IPS-11a (cell line): ENCODE results near the gene AUTS2.

Source experiments
- H3K4me3 ChIP-seq: one replicate; pipeline ENCODE4 v1.5.1; 2013; ENCODE audit warnings: low read depth, low read length, control low read depth

The AUTS2 gene

DNA sequence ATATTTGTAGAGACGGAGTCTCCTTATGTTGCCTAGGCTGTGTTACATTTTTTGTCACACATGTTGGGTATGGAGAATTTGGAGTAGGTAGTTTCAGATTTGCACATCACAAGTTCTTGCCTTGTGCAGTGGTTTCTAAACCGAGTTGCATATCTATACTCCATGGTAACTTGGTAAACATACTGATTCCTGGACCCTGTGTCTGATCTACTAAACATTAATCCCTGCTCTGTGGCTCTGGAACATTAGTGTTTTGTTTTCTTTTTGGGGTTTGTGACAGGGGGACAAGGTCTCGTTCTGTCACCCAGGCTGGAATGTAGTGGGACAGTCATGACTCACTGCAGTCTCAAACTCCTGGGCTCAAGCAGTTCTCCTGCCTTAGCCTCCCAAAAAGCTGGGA, 24.7 kb downstream of the AUTS2 start:
- H3K4me3 ChIP-seq: no peak overlapping the region

DNA sequence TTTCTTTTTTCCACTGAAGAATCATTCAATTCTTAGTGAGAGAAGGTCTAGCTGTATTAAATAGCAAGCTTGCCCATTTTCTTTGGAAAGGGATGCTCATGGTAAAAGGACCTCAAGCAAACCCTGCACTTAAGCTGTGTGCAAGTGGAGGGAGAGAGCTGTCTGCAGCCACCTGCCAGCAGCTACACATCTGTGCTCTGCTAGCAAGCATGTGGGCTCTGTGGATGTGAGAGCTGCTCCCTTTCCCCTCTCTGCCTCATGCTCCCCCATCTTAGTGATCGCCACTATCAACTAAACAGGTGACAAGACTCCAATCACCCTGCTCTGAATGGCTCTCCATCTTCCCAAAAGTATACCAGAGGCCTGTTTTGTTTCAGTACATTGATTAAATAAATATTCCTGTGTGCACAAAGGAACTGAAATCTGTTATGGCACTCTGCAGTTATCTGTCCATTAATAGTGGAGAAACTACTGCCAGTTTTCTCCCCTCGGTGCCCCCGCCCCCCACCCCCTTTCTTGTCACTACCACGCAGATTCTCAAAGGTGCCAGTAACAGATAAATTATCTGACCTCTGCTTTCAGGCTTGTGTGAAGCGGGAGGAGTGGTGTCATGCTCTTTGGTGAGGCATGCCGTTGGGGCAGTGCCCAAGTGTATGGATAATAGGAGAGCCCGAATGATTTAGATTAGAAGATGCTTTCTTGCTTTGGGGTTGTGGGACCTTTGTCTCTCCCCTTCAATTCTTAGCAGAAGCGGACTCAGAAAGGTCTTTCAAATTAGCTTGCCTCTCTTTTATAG, 26.4 kb downstream of the AUTS2 start:
- H3K4me3 ChIP-seq: no peak overlapping the region

DNA sequence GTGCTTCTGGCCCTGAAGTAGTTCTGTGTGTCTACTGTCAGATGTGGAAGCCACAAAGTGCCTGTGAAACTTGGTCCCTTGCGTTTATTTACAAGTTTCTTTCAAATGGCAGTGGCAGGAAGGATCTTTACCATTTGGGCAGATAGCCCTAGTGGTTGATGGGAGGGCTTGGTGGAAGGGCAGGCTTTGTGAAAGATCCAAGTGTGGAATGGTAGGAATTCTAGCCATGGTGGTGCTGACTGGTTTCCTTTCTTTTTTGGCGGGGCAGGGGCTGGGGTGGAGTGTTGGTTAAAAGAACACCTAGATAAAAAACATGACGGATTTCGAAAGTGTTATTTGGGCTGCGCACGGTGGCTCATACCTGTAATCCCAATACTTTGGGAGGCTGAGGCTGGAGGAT, 27.0 kb downstream of the AUTS2 start:
- no peak overlapping the region for H3K4me3 ChIP-seq

DNA sequence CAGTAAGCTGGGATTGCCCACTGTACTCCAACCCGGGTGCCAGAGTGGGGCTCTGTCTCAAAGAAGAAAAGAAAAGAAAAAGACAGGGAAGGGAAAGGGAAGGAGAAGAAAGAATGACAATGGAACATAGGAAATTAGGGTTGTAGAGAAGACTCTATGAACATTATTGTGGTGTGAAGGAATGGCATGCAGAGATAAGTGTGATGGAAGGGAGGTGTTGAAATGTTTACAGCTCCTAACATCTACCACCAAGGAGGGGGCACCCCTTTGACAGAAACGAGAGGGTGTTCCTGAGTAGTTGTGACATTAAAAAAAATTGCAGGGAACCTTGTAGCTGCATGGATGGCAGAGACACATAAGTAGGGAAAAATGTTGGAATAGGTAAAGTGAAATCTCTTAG, 27.5 kb downstream of the AUTS2 start:
- H3K4me3 ChIP-seq: no peak overlapping the region

DNA sequence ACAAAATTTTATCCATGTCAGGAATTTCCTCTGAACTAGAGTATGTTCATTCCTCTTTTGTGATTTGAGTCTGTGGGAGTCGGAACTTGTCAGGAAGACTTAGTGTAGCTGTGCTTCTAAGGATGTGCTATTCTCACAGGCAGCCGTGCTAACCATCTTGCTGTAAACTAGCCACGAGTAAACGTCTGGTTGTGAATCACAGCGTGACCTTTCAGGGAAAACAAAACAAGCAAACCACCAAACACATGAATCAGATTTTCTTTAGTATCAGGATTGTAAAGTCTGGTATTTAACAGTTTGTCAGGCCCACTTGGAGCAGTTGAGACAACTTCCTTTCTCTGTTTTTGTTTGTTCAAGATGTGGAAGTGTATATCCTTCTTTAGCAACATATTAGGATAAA, 32.0 kb downstream of the AUTS2 start:
- H3K4me3 ChIP-seq: no peak overlapping the region

DNA sequence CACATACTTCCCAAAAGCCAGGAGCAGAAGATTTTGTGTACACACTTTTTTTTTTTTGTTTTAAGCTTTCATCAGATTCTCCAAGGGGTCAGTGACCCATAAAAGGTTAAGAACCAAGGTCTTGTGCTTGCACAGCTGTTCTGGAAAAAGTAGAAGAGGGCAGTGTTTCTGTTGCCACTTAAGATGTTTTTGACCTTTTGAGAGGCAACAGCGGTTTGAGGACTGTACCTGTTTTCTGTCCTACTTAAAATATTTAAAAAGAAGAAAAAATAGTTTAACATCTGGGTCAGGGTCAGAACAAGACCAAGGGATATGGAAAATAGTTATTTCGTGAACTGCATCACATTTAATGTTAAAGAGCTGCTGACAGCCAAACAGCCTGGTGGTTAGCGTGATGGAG, 32.9 kb downstream of the AUTS2 start:
- no peak overlapping the region for H3K4me3 ChIP-seq

DNA sequence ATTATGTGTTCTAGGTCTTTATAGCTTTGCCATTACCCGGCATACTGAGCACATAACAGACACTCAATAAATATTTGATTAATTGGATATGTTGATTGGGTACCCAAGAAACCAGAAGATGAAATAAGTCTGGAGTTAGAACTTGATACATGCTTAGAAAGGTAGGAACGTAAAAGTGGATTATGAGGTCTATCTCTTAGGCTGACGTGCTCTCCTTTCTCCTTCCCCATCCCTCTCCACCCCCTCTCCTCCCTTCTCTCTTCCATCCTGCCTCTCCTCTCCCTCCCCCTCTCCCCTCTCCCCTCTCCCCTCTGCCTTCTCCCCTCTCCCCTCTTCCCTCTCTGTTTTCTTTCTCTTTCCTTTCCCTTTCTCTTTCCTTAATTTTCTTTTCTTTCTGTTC, 34.0 kb downstream of the AUTS2 start:
- H3K4me3 ChIP-seq: no peak overlapping the region

DNA sequence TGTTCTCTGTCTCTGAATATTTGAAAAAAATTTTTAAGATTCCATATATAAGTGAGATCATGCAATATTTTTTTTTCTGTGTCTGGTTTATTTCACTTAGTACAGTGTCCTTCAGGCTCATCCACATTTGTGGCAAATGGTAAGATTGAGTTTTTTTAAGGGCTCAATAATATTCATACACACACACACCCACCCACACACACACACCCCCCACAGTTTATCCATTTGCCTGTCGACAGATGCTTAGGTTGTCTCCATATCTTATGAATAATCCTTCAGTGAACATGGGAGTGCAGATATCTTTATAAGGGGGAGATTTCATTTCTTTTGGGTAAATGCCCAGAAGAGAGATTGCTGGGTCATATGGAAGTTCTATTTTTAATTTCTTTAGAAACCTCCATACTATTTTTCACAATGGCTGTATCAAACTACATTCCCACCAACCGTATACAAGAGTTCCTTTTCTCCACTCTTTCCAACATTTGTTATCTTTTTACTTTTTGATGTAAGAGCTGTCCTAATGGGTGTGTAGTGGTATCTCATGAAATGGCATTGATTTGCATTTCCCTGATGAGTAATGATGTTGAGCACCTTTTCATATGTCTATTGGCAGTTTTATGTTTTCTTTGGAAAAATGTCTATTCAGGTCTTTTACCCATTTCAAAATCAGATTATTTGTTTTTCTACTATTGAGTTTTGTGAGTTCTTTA, 35.0 kb downstream of the AUTS2 start:
- H3K4me3 ChIP-seq: no peak overlapping the region

DNA sequence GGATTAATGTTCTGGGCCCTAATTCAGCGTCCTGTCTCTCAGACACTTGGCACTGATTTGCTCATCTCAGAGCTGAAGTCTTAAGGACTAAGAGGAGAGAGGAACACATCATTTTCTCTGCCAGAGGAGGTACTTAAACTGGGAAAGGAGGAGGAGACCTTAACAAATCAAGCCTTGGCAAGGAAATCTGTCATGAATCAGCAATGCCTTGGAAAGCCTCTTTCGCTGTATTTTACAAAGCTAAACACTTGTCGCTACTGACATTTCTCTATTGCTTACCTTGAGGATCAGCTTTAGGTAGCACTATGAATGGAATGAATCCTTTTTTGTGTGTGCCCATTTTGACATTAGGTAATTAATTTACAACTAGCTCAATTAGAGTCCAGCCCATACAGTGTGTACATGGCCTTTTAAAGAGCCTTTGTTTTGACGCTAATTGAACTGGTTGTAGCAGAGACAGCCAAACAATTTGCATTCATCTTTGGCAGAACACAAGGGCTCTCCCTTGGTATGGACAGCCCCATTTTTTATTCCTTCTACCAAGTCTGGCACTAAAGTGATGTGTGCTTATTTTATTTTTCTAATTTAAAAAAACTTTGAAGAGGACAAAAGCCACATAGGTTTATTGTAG, 37.4 kb downstream of the AUTS2 start:
- H3K4me3 ChIP-seq: no peak overlapping the region

DNA sequence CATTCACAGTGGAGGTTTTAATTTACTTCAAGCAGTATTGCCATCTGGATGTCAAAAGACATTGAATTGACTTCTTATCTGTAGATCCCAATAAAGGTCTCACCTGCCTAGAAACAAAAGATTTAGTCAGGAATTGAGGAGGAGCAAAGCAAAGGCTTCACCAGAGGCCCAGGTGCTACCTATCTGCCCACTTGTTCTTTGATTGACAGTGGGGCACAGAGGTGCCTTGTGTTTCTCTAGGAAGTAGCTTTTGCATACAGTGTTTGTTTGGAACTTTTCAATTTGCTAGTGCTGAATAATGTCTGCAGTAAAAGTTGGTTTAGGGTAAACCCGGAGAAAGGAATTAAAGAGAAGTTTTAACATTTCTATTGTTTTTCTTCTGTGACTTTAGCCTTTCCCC, 40.4 kb downstream of the AUTS2 start:
- H3K4me3 ChIP-seq: no peak overlapping the region

DNA sequence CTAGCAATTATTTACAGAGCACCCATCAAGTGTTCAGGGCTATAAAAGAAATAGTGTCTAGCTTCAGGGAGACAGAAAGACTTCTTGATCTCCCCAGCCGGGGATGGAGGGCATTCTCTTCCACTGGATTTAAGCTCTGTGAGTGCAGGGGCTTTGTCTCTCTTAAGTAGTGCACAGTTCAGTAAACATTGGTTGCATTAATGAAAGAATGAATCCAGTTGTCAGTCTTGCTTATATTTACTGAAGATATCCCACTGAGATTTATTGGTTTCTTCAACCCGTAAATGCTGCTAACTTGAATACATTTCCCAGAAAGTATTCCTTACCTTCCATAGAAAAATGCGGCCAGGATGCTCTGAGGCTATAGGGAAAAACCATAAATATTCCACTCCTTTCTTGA, 41.9 kb downstream of the AUTS2 start:
- H3K4me3 ChIP-seq: no peak overlapping the region

DNA sequence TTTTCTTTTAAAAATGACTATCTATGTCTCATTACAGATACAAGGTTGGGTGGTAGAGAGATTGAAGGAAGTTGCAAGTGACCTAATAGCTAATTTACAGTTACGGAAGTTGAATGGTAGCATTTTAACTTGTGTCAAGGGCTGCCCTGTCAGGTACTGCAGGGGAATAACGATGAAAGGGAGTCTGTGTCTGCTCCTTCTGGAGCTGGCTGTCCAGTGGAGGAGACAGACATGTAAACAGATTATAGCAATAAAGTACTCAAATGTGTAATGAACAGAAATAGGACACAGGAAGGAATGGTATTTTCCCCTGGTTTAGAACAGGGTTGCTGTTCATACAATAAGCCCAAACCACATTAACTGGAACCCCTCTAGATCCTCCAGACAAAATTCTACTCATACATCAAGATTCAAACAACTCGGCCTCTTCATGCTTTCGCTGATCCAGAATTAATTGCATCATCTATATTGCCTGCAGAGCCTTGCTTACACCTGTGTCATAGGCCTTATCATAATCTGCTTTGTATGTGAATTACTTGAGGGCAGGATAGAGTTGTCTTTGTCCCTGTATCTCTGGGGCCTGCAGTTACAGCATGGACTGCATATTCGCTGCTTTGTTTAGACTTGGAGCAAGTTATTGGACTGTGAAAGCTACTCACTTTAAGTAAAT, 42.8 kb downstream of the AUTS2 start:
- no peak overlapping the region for H3K4me3 ChIP-seq

DNA sequence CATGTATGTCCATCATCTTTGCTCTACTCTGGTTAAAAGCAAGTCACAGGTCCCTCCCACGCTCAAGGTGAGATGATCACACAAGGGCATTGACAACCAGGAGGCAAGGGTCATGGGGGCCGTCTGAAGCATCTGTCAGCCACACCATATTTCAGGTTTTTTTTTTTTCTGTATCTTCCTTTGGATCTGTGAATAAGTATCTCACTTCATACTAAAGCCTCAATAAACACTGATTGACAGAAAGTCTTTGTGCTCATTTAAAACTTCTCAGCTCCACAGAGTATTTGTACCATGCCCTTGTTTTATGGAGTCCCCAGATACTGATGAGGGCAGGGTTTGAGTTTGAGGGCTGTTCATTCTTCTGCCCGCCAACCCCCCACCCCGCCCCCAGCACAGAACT, 45.0 kb downstream of the AUTS2 start:
- no peak overlapping the region for H3K4me3 ChIP-seq

DNA sequence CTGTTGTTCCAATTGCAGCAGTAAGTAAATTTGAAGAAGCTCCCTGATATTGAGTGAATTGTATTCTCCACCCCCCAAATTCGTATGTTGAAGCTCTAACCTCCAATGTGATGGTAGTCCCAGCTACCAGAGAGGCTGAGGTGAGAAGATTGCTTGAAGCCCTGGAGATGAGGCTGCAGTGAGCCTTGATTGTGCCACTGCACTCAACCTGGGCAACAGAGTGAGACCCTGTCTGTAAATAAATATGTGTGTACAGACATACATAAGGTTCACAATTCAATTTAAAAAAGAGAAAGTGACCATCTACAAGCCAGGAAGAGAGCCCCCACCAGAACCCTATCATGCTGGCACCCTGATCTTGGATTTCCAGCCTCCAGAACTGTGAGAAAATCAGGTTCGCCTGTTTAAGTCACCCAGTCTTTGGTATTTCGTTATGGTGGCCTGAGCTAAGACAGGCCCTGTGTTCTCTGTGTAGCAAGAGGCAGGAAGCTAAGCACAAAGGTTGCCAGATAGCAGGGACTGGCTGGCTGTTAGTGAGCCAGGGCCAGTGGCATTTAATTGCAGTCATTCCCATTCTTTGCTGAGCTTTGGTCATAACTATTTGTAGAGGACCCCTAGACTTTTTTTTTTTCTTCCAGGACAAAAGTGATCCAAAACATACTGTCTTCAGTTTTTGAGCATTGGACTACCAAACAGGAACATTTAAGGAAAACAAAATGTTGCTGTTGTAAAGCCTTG, 45.6 kb downstream of the AUTS2 start:
- no peak overlapping the region for H3K4me3 ChIP-seq

DNA sequence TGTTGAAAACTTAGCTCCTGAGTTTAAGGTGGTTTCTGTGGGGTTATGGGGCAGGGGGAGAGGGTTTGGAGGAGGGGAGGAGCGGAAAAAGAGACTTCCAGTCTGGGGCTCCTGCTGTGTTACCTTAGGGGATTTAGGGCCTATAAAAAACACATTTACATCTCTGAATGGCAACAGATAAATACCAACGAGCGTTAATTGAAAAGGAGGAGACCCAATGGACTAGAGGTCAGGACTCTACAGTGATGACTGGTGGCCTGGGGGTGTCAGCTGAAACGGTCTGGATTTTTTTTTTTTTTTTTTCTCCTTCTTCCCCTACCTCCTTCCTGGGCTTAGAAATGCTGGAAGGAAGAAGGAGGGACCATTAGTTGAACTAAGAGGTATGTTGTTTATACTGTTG, 47.4 kb downstream of the AUTS2 start:
- no peak overlapping the region for H3K4me3 ChIP-seq

DNA sequence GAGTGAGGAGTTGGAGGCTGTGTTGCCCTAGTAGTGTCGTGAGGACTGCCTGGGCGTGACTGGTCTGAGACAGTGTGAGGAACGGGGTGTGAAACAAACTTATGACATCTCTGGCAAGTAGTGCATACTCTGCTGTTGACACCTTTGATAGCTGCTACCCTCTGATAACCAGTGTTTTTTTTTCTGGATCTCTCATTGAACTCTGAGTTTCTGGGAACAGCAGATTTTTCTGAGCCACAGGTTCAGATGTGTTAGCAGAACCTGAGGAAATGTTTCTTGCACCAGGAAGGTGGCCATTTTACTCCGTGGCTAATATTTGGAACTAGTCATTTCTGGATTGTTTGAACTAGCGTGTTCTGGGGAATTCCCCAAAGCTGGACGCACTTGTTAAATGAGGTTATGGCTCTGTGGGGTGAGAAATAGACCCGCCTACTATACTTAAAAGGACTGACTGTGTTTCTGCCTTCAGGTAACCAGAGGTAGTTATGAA, 52.9 kb downstream of the AUTS2 start:
- H3K4me3 ChIP-seq: no peak overlapping the region

DNA sequence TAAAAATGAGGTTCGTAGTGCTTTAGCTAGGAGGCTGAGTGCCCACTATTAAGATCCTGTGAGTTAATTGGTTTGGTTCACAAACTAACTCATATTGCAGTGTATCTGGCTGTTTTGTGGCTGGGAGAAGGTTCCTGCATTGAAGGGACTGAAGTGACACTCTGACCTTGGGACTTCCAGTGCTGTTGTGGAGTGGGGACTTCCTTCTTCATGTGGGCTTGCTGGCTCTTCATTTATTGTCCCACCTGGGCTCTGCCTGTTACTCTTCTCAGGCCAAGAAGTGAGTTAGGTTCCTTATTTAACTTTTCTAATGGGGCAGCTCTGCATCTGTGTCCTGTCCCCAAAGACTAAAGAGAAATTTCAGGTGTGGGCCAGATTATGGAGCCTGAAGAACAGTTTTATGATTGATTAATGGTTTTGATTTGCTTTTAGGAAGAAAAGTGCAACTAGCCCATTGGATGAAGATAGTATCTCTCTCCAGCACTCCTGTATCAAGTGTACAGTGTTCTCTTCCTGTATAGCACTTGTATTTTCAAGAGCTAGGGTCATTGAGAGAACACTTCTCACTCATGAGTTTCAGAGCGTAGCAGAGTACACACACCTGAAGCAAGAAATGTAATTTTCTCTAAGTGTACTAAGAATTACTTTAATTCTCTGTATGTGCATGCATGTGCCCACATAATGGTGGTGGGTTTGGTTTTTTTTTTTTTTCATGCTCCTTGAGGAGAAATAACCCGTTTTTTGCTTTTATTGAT, 54.8 kb downstream of the AUTS2 start:
- no peak overlapping the region for H3K4me3 ChIP-seq

DNA sequence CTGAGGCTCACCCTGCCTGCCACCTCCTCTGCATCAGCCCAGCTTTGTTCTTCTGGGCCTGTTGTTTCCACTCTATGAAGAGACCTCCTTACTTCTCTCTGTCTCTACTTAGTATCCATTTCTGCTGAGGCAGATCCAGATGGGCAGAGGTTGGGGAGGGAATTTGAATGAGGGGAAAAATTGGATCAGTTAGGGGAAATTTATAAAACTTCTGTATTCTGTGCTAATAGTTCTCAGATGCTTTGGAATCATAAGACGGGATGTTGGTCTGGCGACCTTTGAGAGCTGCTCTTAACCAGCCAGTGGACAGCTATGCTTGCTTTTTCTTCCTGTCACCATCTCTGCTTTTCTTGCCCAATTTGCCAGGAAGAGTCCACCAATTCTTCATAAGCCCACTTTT, 55.5 kb downstream of the AUTS2 start:
- H3K4me3 ChIP-seq: no peak overlapping the region

DNA sequence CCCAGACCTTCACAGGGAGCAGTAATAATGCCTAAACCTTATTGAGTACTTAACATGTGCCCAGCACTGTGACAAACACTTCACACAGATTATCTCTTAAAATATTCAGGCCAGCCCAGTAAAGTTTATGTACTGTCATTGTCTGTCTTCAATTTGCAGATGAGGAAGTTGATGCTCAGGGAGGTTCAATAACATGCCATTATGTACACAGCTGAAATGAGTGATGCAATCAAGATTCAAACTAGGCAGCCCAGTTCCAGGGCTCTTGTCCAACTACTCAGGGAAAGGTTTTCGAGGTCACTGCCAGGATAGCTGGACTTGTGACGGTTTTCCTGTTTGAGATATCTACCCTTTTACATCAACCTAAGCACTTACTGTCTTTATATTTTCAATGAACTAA, 56.1 kb downstream of the AUTS2 start:
- no peak overlapping the region for H3K4me3 ChIP-seq
